ENCODE results near the gene XPO1.
"Not testable (repeated sequence)": the region's sequence is repeated elsewhere in the genome, so short reads cannot be mapped to it uniquely, and the experiment has no call there.

The XPO1 gene, protein sequence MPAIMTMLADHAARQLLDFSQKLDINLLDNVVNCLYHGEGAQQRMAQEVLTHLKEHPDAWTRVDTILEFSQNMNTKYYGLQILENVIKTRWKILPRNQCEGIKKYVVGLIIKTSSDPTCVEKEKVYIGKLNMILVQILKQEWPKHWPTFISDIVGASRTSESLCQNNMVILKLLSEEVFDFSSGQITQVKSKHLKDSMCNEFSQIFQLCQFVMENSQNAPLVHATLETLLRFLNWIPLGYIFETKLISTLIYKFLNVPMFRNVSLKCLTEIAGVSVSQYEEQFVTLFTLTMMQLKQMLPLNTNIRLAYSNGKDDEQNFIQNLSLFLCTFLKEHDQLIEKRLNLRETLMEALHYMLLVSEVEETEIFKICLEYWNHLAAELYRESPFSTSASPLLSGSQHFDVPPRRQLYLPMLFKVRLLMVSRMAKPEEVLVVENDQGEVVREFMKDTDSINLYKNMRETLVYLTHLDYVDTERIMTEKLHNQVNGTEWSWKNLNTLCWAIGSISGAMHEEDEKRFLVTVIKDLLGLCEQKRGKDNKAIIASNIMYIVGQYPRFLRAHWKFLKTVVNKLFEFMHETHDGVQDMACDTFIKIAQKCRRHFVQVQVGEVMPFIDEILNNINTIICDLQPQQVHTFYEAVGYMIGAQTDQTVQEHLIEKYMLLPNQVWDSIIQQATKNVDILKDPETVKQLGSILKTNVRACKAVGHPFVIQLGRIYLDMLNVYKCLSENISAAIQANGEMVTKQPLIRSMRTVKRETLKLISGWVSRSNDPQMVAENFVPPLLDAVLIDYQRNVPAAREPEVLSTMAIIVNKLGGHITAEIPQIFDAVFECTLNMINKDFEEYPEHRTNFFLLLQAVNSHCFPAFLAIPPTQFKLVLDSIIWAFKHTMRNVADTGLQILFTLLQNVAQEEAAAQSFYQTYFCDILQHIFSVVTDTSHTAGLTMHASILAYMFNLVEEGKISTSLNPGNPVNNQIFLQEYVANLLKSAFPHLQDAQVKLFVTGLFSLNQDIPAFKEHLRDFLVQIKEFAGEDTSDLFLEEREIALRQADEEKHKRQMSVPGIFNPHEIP (N-terminal part only)

DNA sequence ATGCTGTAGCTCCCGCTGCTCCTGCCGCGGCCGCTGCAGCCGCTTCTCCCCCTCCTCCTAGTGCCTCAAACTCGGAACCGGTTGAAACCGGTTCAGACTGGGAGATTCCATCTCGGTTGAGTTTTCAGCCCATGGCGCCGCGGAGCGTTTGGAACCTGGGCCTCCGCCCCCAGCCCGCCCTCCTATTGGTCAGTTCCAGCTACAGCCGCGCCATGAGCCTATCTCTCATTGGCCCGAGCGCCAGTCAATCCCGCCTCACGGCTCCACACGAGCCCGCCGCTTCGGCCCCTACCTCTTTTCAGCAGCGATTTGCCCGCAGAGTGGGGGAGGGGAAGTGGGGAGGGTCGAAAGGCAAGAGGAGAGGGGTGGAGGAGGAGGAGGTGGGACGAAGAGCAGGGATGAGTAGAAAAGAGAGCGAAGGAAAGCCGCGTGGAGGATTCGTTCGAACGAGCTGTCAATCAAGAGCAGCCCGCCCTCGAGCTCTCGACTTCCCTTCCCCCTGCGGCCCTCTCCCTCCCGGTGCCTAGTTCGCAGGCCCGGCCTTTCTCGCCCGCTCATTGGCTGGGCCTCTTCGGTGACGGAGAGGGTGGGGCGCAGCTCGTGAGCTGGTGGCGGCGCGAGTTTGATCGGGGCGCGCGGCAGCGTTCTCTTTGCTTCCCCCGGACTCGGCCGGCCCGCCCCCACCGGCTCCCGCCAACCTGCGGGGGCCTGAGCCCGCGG is at the start of gene XPO1:
TSS of gene XPO1 (minus strand) at position 157 of the 720 bp plus-strand sequence. CDS start 4,459 bp downstream, outside the sequence.
- DNase-seq (ENCODE audit: low read depth, low spot score), result peak; percentile 96
- peak within 1 kb of the TSS; percentile 95 for H3K27ac ChIP-seq

DNA sequence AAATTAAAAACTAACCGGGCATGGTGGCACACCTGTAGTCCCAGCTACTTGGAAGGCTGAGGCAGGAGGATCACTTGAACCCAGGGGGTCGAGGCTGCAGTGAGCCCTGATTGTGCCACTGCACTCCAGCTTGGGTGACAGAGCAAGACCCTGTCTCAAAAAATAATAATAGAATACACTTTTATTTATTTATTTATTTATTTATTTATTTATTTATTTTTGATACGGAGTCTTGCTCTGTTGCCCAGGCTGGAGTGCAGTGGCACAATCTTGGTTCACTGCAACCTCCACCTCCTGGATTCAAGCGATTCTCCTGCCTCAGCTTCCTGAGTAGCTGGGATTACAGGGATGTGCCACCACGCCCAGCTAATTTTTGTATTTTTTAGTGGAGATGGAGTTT is 48.8 kb upstream of the XPO1 start:
- DNase-seq (ENCODE audit: low read depth, low spot score); H3K27ac ChIP-seq: not testable (repeated sequence)

DNA sequence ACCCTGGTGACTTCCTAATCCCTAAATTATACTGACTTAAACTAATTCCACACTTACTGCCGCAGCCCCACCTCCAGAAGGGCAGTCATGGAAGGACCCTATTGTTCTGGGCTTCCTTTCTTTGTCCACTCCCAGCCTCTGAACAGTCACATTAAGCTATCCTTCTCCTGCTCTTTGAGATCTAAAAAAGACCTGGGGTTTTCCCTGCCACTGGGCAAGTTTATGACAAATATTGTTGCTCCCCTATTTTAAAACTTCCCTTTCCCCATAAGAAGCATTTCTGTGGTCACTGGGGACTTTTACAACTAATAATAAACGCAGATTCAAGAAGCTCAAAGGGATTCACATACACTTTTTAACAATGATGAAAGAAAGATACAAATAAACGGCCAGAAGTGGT is 47.2 kb upstream of the XPO1 start:
- no peak for DNase-seq (ENCODE audit: low read depth, low spot score)
- no peak overlapping the region for H3K27ac ChIP-seq

DNA sequence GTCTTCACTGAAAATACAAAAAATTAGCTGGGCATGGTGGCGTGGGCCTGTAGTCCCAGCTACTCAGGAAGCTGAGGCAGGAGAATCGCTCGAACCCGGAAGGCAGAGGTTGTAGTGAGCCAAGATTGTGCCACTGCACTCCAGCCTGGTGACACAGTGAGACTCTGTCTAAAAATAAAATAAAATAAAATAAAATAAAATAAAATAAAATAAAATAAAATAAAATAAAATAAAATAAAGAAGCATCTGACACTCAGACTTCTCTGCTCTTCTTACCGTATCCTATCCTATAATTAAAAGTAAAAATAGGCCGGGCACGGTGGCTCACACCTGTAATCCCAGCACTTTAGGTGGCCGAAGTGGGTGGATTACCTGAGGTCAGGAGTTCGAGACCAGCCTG is 46.2 kb upstream of the XPO1 start:
- not testable (repeated sequence) for DNase-seq (ENCODE audit: low read depth, low spot score); H3K27ac ChIP-seq

DNA sequence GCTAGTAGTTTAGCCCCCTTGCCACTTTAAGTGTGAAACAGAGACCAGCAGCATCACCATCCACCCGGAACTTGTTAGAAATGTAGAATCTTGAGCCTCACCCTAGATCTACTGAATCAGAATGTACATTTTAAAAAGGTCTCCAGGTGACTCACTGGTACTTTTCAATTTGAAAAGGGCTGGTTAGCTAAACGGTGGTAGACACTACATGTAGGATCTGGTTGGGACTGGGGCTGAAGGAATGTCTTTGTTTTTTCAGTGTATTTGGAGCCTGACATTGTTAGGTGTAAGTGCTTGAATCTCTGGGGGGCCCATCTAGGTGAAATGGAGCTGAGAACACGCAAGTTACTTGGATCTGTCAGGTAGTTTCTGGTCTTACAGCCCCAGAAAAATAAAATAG is 44.0 kb upstream of the XPO1 start:
- no peak overlapping the region for H3K27ac ChIP-seq
- DNase-seq (ENCODE audit: low read depth, low spot score), result no peak

DNA sequence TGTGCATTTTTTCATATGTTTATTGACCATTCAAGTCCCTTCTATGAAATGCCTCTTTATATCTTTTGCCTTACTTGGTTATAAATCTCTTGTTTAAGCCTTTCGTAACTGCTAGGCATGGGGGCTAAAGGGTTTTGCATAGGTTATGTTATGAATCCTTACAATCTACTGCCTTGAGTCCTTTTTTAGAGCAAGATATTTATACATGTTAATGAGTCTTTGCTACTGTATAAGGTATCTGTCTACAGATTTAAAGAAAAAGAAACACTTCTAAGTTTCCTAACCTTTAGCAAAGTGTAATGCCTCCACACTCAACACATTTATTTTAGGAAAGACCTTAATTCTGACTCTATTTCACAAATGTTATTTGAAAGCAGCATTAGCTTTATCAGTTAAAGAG is 43.6 kb upstream of the XPO1 start:
- H3K27ac ChIP-seq, result no peak overlapping the region
- no peak for DNase-seq (ENCODE audit: low read depth, low spot score)

DNA sequence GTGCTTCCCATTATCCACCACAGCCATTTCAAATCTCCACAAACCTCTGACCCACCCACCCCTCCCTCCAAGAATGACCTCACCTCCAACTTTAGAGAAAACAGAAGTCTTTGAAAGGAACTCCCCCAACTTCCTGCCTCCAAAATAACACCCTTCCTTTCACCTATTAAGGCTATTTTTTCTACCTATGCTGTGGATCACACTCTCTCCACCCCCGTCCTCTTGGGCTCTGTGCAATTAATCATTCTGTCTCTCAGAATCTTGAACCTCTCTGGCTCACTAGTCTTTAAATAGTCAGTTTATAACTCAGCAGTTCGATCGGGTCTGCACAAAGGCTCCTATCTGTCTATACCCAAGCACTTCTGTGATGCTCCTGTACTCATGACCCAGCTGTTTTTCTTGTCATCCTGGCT is 37.3 kb upstream of the XPO1 start:
- no peak for DNase-seq (ENCODE audit: low read depth, low spot score)

DNA sequence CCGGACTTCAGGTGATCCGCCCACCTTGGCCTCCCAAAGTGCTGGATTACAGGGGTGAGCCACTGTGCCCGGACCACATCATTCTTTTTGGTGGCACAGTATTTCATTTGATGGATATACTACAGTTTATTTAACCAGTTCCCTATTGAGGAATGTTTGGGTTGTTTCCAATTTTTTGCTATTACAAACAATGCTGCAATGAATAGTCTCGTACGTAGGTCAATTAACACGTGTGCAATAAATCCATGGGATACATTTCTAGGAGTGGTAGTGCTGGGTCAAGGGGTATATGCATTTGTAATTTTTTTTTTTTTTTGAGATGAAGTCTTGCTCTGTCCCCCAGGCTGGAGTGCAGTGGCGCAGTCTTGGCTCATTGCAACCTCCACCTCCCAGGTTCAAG is 28.4 kb upstream of the XPO1 start:
- no peak overlapping the region for H3K27ac ChIP-seq
- DNase-seq (ENCODE audit: low read depth, low spot score), result no peak

More for the DNA sequence above, 37.3 kb upstream of the XPO1 start:
- H3K27ac ChIP-seq, result no peak overlapping the region

DNA sequence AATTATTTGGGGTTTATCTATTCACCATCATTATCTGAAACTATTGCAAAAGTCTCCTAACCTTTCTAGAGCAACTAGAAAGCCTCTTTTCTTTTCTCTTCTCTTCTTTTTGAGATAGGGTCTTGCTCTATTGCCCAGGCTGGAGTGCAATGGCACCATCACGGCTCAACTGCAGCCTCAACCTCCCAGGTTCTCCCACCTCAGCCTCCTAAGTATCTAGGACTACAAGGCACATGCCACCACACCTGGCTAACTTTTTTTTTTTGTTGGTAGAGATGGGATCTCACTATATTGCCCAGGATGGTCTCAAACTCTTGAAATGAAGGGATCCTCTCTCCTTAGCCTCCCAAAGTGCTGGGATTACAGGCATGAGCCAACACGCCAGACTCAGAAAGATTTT is 24.5 kb upstream of the XPO1 start:
- no peak for DNase-seq (ENCODE audit: low read depth, low spot score)

DNA sequence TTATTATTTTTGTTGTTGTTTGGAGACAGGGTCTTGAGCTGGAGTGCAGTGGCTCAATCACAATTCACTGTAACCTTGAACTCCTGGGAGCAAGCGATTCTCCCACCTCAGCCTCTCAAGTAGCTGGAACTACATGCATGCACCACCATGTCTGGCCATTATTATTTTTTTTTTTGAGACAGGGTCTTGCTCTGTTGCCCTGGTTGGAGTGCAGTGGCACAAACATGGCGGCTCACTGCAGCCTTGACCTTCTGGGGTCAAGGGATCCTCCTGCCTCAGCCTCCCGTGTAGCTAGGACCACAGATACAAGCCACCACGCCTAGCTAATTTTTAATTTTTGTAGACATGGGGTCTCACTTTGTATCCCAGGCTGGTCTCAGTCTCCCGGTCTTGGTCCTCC is 20.0 kb upstream of the XPO1 start:
- H3K27ac ChIP-seq, result no peak overlapping the region
- no peak for DNase-seq (ENCODE audit: low read depth, low spot score)

More for the DNA sequence above, 24.5 kb upstream of the XPO1 start:
- H3K27ac ChIP-seq, result no peak overlapping the region

DNA sequence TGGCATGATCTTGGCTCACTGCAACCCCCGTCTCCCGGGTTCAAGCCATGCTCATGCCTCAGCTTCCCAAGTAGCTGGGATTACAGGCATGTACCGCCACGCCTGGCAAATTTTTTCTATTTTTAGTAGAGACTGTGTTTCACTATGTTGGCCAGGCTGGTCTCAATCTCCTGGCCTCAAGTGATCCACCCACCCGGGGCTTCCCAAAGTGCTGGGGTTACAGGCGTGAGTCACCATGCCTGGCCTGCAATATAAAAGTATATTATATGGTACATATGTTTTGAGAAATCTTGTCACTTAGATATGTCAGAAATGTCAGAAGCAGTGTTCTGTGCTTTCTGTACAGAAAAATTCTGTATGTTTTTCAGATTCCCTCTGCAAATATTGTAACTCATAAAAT is 19.2 kb upstream of the XPO1 start:
- no peak overlapping the region for H3K27ac ChIP-seq
- DNase-seq (ENCODE audit: low read depth, low spot score), result no peak

DNA sequence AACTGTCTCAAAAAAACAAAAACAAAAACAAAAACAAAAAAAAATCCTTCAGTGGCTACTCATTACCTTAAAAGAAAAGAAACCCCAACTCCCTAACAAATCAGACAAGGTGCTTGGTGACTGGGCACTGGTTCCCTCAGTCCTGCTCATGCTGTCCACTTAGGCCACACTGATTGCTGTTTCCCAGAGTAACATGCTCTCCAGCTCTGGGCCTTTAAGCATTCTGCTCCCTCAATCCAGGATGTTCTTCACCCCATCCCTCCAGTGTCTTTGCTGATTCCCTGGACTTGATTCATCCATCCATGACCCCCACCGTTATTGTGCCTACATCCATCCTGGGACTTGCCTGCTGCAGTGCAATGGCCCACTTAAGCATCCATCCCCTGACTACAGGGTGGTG is 16.4 kb upstream of the XPO1 start:
- no peak overlapping the region for H3K27ac ChIP-seq
- no peak for DNase-seq (ENCODE audit: low read depth, low spot score)

DNA sequence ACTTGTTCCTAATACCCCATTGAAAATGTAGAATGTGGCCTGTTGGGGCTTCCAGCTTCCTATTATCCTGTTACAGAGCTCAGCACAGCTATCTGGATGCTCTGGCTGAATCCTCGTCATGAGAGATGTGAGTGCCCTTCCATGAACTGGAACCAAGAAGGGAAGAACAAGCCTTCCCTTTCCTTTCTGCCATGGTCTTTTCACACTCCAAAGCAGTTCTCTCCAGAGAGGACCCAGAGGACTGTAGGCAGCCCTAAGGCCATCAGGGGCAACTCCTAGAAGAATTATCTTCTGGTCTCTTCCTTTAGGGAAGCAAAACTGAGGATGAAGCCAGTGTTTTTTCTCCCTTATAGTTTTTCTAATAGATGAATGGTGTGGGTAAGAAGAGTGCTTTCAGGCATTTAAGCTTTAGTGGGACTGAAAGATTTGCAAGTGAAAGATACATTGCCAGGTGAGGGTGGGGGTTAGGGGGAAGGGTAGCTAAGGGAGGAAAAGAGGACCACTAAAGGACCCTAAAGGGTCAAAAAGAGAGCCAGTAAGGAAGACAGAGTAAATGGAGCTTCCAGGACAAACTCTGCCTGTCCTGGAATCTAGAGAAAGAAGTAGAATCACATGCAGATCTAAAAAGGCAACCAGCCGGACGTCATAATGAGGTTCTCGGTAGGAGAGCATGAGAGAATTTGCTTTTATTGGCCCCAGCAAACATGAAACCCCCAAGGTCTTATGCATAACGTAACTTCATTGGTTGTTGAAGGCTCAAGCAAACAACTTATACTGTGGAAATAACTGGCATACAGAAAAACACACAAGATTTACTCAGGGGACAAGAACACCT is 12.4 kb upstream of the XPO1 start:
- no peak overlapping the region for H3K27ac ChIP-seq
- no peak for DNase-seq (ENCODE audit: low read depth, low spot score)

DNA sequence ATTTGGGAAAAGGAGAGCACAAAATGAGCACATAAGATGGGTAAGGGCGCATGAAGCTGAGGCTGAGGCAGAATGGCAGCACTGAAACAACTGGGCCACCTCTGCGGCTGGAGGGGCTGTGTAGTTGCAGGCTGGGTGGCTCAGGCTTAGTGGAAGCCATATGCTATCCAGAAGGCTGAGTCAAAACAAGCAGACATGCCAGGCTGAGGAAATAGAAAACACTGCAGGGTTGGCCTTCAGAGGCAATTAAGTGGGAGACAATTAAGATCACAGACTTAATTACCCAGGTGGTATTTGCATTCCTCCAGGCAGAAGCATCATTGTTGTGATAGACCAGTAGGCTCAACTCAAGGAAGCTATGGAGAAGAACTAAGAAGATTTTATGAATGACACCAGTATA is 11.4 kb upstream of the XPO1 start:
- no peak for DNase-seq (ENCODE audit: low read depth, low spot score)
- H3K27ac ChIP-seq, result no peak overlapping the region

DNA sequence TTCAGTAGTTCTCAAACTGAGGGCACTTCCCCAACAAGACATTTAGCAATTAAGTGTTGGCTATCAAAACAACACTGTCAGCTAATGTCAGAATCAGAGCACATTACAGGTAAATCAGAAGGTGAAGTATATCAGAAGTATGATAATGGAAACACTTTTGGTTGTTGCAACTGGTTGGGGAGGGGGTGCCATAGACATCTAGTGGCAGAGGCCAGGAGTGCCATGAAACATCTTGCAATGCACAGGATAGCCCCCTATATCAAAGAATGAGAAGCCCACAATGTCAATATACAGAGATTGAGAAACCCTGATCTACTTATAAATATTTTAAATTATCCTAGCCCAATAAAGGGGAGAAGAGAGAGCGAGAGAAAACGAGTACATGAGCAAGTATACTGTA is 4.9 kb upstream of the XPO1 start:
- no peak for DNase-seq (ENCODE audit: low read depth, low spot score)
- H3K27ac ChIP-seq, result no peak overlapping the region

DNA sequence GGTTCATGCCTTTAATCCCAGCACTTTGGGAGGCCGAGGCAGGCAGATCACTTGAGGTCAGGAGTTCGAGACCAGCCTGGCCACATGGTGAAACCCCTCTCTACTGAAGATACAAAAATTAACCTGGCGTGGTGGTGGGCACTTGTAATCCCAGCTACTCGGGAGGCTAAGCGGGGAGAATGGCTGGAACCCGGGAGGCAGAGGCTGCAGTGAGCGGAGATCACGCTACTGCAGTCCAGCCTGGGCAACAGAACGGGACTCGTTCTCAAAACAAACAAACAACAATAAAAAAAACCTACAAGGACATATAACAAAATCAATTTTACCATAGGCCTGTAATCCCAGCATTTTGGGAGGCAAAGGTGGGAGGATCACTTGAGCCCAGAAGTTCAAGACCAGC is 2.0 kb upstream of the XPO1 start:
- H3K27ac ChIP-seq; DNase-seq (ENCODE audit: low read depth, low spot score): not testable (repeated sequence)

DNA sequence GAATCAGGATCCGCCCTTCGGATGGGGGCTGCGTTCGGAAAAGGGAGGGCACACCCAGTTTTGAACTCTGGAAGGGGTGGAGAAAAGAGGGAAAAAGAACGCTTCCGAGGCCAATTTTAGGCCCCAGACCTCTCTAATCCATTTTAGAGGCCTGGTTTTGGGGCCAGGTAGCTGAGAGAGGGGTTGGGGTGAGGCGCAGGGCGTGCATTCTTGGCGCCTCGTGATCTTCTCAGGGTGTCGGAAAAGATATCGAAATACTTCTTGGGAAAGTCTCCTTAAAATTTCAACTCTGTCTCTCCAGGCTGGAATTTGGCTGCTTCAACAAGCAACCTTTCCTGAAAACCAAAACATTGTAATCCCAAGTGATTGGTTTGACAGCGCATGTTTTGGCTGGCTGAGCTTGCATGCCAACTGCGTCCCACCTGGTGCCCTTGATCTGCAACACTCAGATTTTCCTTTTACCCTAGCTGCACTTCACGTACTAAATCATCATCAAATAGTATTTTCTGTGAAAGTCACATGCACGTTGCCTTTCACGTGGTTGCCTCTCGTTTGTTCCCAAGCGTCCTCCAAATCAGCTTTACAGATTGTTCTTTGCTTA is 864 bp upstream of the XPO1 start:
- H3K27ac ChIP-seq, result peak overlapping the region; percentile 95
- no peak for DNase-seq (ENCODE audit: low read depth, low spot score)

DNA sequence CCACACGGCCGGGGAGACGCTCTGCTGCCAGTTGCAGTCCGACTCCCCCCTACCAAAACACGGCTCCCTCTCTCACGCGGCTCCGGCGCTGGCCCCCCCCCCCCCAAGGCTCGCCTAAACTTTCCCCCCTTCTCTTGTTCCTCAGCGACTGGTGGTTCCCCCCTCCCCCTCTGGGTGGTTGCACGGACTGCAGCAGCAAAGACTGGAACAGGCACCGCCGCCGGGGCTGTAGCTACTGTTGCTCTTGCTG is 281 bp downstream of the XPO1 start:
- DNase-seq (ENCODE audit: low read depth, low spot score), result no peak
- H3K27ac ChIP-seq, result peak overlapping the region; percentile 95

DNA sequence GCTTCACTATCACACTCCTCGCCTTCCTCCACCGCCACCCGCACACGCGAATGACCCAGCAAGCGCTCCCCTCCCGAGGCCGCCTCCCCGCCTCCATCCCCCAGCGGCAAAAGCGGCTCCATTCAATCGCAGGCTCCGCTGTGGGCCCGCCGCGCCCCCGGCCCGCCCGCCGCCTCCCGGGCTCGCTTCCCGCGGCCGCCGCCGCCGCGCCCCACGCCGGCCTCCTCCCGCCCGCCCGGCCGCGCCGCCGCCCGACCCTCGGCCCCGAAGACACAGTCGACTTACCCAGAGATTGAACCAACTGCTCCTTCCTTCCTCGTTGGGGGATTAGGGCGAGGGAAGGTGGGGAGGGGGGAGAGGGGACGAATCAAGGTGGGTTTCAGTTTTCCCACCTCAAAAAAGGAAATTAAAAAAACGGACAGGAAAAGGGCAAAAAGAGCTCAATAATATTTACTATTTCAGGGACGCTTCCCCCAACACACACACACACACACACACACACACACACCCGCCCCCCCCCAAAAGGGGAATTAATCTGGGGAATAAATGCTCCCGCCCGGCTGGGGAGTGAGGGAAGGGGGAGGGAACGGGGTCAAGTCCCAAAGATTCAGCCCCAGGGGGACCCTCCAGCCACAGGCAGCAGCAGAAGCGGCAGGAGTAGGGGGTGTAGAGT is 743 bp downstream of the XPO1 start:
- peak overlapping the region; percentile 95 for H3K27ac ChIP-seq
- no peak for DNase-seq (ENCODE audit: low read depth, low spot score)
